AG08395 (cell line): ENCODE results near the gene CDRT15L2.
"Not testable (repeated sequence)": the region's sequence is repeated elsewhere in the genome, so short reads cannot be mapped to it uniquely, and the experiment has no call there.

Experiments used
- DNase-seq: peaks from one replicate; pipeline ENCODE4 v3.0.0; 2012; ENCODE audit warnings: mixed read lengths, low spot score

The CDRT15L2 gene

DNA sequence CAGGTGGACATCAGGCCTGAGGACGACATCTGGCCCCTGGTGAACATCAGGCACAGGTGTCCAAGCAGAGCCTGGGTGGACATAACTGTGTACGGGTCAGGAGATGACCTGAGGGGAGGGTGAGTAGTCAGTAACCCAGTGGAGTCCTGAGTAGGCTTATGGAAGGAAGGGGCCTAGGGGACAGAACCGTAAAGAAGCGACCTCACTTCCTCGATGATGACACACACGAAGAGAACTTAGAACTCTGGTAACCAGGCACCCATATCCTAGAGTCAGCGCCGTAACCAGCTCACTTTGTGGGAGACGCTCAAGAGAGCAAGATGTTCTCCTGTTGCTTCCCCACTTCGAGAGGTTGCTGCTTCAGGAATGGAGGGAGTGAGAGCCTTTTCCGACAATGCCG is at the start of gene CDRT15L2:
Gene CDRT15L2, plus strand, starts transcription at position 301 of the 400 bp plus-strand sequence. Its CDS starts 20 bp downstream, at position 321.
- not testable (repeated sequence) for DNase-seq

GRCh38 chr17:20530104-20530503 is 49.4 kb upstream of the CDRT15L2 start:
- not testable (repeated sequence) for DNase-seq

DNA sequence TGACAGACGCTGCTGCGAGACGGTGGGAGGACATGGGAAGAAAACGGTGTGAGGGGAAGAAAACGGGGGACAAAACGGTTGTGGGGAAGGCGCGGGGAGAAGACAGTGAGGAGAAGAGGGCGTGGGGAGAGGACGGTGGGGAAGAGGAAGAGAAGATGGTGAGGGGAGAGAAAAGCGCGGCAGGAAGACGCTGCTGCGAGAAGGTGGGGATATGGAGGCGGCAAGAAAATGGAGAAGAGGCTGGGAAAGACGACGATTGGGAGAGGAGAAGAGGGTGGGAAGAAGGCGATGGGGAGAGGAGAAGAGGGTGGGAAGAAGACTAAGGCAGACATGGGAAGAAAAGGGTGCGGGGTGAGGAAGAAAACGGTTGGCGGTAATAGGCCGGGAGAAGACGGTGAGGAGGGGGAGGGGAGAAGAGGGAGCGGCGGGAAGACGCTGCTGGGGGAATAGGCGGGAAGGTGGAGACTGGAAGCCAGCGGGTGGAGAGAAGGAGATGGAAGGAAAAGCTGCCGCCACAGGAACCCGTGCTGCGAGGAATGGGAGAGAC is 46.9 kb upstream of the CDRT15L2 start:
- DNase-seq = not testable (repeated sequence)

DNA sequence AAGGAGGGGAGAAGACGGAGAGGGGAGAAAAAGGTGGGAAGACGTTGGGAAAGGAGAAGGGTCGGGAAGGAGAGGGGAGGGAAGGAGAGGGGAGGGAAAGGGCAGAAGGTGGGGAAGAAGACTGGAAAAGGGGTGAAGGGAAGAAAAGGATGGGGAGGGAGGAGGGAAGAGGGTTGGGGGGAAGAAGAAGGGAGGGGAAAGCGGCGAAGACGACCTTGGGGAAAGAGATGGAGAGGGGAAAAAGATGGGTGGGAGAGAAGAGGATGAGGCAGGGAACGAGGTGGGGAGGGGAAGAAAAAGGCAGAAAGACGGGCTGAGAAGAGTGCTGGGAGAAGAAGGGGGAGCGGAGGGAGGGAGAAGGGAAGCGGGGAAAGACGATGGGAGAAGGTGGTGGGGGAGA is 46.3 kb upstream of the CDRT15L2 start:
- DNase-seq = not testable (repeated sequence)

DNA sequence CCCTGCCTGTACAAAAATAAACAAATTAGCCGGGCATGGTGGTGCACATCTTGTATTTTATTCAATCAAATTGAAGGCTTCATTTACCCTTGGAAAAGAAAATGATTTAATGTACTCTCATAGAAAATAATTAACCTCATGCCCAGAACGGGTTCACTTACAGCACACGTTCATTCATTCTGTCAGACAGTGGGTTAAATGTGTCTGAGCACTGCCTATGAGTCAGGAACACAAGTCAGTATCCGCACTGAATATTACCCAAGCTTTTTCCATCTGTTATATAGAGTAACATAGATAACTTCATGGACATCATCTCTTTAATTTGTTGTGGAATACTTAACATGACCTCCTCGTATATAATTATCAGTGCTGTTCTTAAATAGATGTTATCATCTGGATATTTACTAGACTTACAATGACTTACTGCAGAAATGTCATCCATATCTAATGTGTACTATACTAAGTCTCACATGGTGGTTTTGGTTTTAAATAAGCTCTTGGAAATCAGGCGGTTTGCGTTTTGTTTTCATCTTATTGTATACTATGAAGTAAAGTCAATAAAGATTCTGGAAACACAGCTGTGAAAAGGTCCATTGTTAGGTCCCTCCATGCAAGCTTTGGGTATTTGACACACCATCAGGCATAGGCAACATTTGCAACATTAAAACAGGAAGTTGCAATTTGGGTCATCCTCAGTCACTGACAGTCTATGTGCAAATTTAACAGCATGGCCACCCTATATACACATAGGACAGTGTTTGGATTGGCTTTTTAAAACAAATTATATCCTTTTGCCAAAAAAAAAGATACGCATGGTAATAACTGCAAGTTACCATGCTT is 44.6 kb upstream of the CDRT15L2 start:
- DNase-seq = not testable (repeated sequence)

DNA sequence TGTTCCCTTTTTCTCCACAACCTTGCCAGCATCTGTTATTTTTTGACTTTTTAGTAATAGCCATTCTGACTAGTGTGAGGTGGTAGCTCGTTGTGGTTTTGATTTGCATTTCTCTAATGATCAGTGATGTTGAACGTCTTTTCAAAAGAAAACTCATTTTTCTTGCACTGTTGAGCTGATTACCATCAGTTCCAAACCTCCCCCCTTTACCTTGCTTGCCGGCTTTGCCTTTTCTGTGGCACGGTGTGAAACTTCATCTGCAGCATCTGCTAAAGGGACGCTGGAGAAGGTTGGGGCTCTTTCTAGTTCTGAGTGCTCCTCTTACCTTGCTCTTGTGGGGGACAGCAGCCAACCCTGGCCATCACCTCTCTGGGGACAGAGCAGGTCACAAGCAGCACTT is 39.1 kb upstream of the CDRT15L2 start:
- DNase-seq = not testable (repeated sequence)

- DNase-seq = not testable (repeated sequence)
Observed at GRCh38 chr17:20540865-20541264, 38.7 kb upstream of the CDRT15L2 start.

DNA sequence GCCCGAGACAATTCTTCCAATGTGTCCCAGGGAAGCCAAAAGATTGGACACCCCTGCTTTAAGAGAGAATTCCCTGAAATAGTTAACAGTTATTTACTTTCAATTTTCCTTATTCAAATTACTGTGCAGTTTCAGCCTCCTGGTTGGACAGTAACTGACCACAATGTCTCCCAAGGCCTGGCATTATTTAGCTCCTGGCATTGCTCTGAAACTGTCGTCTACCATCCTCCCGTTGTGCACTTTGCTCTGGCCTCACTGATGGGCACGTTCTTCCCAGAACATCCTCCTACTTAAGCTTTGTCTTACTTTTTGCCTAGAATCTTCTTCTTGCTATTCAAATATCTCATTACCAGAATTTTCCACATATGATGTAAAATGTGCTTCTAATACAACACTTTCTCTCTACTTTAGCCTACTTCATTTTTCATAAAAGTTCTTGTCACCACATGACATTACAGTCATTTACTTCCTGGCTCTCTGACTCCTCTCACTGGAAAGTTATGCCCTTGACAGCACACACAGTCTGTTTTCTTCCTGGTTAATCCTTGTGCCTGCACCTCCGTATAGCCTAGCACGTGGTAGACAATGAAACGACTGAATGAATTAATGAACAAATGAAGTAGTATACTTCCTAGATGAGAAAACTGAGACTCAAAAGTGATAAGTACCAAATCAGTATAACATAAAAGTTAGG is 37.5 kb upstream of the CDRT15L2 start:
- DNase-seq = peak; percentile 4

- not testable (repeated sequence) for DNase-seq
Observed at GRCh38 chr17:20547923-20548322, 31.6 kb upstream of the CDRT15L2 start.

- not testable (repeated sequence) for DNase-seq
Observed at GRCh38 chr17:20552920-20553319, 26.6 kb upstream of the CDRT15L2 start.

GRCh38 chr17:20554728-20555127 is 24.8 kb upstream of the CDRT15L2 start:
- DNase-seq = not testable (repeated sequence)

GRCh38 chr17:20555135-20556010 is 24.2 kb upstream of the CDRT15L2 start:
- DNase-seq = not testable (repeated sequence)

DNA sequence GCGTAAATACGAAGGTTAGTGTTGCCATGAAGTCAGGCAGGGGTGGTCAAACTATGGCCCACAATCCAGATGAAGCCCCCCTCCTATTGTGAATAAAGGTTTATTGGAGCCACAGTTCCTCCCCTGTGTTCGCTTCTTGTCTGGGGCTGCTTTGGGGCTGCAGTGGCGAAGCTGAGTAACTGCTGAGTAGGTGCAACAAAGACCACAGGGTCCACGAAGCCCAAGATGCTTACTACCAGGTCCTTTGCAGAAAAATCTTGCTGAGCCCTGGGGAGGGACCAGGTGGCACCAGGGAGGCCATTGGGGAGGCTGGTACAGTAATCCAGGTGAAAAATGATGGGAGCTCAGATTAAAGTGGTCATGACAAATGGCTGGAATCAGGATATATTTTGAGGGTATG is 21.4 kb upstream of the CDRT15L2 start:
- DNase-seq = not testable (repeated sequence)

DNA sequence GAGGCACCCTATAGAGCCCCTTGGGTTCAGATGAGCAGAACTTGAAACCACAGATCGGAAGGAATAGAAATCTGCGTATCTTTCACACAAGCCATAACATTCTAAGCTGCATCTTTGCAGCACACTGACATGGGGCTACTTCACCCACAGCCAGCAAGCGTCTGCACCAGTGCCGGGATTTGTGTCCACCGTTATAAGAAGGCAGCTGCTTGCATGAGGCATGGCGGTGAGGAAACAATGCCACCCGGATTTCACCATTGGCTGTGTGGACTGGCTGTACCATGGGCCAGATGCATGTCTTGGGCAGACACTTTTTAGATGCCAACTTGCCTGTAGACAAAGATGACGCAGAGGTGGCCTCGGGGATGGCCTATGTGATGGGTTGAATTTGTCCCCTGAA is 20.5 kb upstream of the CDRT15L2 start:
- DNase-seq = not testable (repeated sequence)

DNA sequence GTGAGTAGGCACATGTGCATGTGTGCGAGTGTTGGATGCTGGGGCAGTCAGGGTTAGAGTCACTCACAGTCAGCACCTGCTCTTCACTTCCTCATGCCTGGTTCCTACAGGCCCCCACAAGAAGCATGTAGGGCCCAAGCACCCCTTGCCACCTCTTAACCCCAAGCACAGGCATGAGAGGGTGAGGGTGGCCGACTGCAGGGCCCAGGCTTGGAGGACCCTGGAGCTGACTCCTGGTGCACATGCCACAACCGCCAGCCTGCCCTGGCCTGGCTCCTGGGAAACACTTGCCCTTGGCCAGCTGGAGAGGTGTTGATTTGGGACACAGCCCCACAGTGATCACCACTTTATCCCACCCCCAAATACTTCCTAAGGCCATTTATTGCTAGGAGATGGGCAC is 16.9 kb upstream of the CDRT15L2 start:
- no peak for DNase-seq

DNA sequence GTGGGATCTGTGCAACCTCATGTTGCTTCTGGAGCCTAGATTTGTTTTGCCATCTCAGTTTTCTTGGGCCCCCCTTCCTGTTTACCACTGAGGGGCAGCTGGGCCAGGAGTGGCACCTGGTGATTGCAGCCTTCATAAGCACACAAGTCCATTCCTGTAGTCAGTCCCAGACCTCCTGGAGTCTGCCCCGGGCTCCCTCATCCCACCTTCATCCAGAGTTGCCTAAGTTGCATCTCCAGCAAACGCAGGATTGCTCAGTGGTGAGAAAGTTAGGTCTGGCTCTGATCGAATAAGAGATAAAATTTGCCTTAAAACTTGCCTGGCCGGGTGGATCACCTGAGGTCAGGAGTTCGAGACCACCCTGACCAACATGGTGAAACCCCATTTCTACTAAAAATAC is 14.3 kb upstream of the CDRT15L2 start:
- not testable (repeated sequence) for DNase-seq

- no peak for DNase-seq
Observed at GRCh38 chr17:20565711-20566110, 13.8 kb upstream of the CDRT15L2 start.

GRCh38 chr17:20566736-20567135 is 12.8 kb upstream of the CDRT15L2 start:
- DNase-seq = not testable (repeated sequence)

GRCh38 chr17:20567421-20567820 is 12.1 kb upstream of the CDRT15L2 start:
- not testable (repeated sequence) for DNase-seq

DNA sequence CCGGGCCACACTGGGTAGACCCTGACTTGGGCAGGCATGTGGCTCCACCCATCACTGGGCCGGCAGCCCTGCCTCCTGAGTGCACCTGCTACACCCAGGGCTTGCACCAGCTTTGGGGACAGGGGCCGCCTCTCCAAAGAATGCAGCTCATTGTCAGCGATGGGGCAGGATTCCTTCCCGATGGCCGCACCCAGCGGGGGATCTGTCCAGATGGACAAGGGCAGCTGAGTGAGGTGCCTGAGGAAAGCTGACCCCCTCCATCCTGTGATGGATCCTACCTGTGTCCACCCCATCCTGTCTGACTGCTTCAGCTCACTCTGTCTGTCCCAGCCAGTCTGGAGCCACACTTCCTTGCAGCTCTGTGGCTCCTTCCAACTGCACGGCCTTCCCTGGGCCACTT is 10.9 kb upstream of the CDRT15L2 start:
- not testable (repeated sequence) for DNase-seq

GRCh38 chr17:20571653-20572052 is 7.9 kb upstream of the CDRT15L2 start:
- not testable (repeated sequence) for DNase-seq

DNA sequence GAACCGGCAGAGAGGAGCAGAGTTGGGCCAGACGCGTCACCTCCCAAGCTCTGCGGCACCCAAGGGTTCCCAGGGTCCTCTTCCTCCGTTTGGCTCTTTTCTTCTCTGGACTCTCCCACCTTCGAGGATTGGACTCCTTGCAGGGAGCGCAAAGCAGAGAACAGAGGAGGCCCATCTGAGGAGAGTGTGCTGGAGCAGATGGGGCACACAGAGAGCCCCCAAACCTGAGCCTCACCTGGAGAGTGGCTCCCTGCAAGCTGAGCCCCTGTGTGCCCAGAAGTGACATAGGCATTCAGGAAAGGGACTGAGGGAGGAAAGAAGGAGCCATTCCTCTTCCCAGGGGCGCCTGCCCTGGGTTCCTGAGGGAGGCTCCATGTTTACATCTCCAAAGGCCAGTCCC is 6.3 kb upstream of the CDRT15L2 start:
- DNase-seq = not testable (repeated sequence)
